Dermis blood vessel endothelial cell (primary cell): ENCODE results near the gene GPR107. TPM values are rescaled to one million over a fixed set of nuclear protein-coding genes. Genes with fewer than 3 reads are reported as not detected.

Experiments used
- DNase-seq: peaks from one replicate; pipeline ENCODE4 v3.0.0; 2010
- total RNA-seq: library from RNA; depleted of rRNA; stranded (reverse); fragments of >200 nt; gene quantifications from 2 replicates; pipeline ENCODE4 v1.2.3, GENCODE V29; 2014

Gene GPR107
- total RNA-seq, 1 donor from 2014 or later: 29.3 TPM

GRCh38 chr9:130028493-130029222, 25.0 kb upstream of the GPR107 start:
- peak; percentile 7 for DNase-seq

- DNase-seq: no peak
Measured at GRCh38 chr9:130029223-130029973, 24.3 kb upstream of the GPR107 start.

GRCh38 chr9:130030651-130031127, 23.0 kb upstream of the GPR107 start:
- no peak for DNase-seq

- DNase-seq: peak; percentile 32
Measured at GRCh38 chr9:130034570-130034969, 19.1 kb upstream of the GPR107 start.

- DNase-seq: peak; percentile 63
Measured at GRCh38 chr9:130036099-130036498, 17.6 kb upstream of the GPR107 start.

GRCh38 chr9:130039528-130040147, 14.1 kb upstream of the GPR107 start:
- peak; percentile 45 for DNase-seq

- no peak for DNase-seq
Measured at GRCh38 chr9:130040984-130041647, 12.6 kb upstream of the GPR107 start.

- DNase-seq: peak; percentile 19
Measured at GRCh38 chr9:130041648-130042405, 11.9 kb upstream of the GPR107 start.

GRCh38 chr9:130042406-130042884, 11.3 kb upstream of the GPR107 start:
- peak; percentile 39 for DNase-seq

GRCh38 chr9:130042885-130043653, 10.6 kb upstream of the GPR107 start, which contains the start of gene FNBP1:
FNBP1 (minus strand) TSS chr9:130043189; CDS start chr9:130042975, 214 bp downstream.
- peak; percentile 80 for DNase-seq

GRCh38 chr9:130043654-130044623, 9.8 kb upstream of the GPR107 start:
- peak; percentile 66 for DNase-seq

- no peak for DNase-seq
Measured at GRCh38 chr9:130045725-130046450, 7.8 kb upstream of the GPR107 start.

GRCh38 chr9:130049431-130050210, 4.1 kb upstream of the GPR107 start:
- no peak for DNase-seq

- no peak for DNase-seq
Measured at GRCh38 chr9:130050462-130050861, 3.2 kb upstream of the GPR107 start.

- DNase-seq: no peak
Measured at GRCh38 chr9:130051855-130052254, 1.9 kb upstream of the GPR107 start.

GRCh38 chr9:130053109-130053503, 600 bp upstream of the GPR107 start:
- peak; percentile 12 for DNase-seq

GRCh38 chr9:130054325-130054786, 650 bp downstream of the GPR107 start:
- DNase-seq: peak; percentile 20

- no peak for DNase-seq
Measured at GRCh38 chr9:130054820-130055219, 1.1 kb downstream of the GPR107 start.
